T-helper 17 cell (primary cell): Measurements from ENCODE around the gene WASF1. TPM values are rescaled to one million over a fixed set of nuclear protein-coding genes. Genes with fewer than 3 reads are reported as not detected.

Source experiments
- ATAC-seq: fragments of 150-1000 bp; cut with Tn5 transposase; 2 replicates; pipeline ENCODE4 v1.10.0; 2021; ENCODE audit warnings: mild to moderate bottlenecking, moderate library complexity
- DNase-seq, 3 donors: peaks; one replicate each; pipeline versions ENCODE4 v3.0.0 to v3.0.0-alpha.2; 2020 to 2021
- H3K9me3 ChIP-seq: one replicate; pipeline ENCODE4 v1.7.0; 2013; ENCODE audit warnings: low read length, mild to moderate bottlenecking; ENCODE audit not compliant: control insufficient read depth, poor library complexity, severe bottlenecking
- H3K27ac Mint-ChIP-seq: one replicate; pipeline ENCODE4 v1.8.0; 2022; ENCODE audit warnings: mild to moderate bottlenecking, moderate library complexity, mixed read lengths
- H3K27me3 Mint-ChIP-seq: one replicate; pipeline ENCODE4 v1.8.0; 2022; ENCODE audit warnings: mixed read lengths
- H3K36me3 Mint-ChIP-seq: one replicate; pipeline ENCODE4 v1.8.0; 2022; ENCODE audit warnings: low read depth, mixed read lengths
- H3K4me1 Mint-ChIP-seq: one replicate; pipeline ENCODE4 v1.8.0; 2022; ENCODE audit warnings: mild to moderate bottlenecking, mixed read lengths
- H3K4me3 Mint-ChIP-seq: one replicate; pipeline ENCODE4 v1.8.0; 2022; ENCODE audit warnings: mild to moderate bottlenecking, moderate library complexity, mixed read lengths
- total RNA-seq, 4 donors: library from RNA in 2 of 4; stranded (reverse) in 2 of 4; gene quantifications; one replicate each; pipeline ENCODE4 v1.2.3 and lab custom pipeline; 2022 to 2026

The WASF1 gene
- total RNA-seq (1 to 10 TPM in 1 of 2 donors, under 1 TPM in 1; 0.94 to 3.8 TPM), total RNA-seq (lab: John Stamatoyannopoulos, UW) (0.23 to 0.58 reads per million in 2 donors)

DNA sequence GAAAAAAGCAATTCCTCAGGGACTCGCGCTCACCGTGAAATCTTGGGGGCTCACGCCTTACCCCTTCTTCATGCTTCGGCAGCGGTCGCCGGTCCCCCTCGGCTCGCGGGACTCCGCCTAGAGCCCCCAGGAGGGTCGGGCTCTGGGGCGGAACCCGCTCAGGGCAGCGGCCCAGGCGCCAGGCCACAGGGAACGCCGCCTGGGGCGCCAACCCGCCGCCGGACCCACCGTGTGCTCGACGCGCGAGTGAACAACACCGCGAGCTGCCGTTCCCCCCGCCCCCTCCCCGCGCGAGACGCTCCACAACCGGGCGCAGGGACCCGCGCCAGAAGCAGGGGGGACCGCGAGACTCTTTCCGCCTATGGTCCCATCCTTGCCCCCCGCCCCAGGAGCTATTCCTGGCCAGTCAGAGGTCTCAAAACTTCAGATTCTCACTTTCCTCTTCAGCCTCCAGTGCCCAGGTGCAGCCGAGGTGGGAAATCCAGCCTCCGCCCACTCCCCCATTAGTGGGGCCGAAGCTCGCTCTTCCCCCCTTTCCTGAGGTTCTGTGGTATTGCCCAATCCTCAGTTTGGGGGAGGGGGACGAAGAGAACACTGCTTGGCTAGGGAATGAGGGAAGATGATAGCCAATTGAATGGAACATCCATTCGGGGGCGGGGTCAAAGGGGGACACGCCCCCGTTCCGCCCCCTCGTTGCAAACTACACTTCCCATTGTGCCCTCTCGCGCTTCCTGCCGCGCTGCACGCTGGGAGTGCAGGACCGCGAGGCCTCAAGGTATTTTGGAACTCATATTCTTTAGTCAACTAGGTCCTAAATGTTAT is at the start of gene WASF1:
Gene WASF1 (minus strand): TSS at position 265 of the 822 bp plus-strand sequence. CDS start 52,069 bp downstream, outside the sequence.
- H3K27me3 Mint-ChIP-seq = peaks cover 10% of the 10 kb centered on the region
- ATAC-seq (peak; percentile 91), DNase-seq (peak; percentile 84 to 86 (median 85))
- peak within 1 kb of the TSS; percentile 86 for H3K27ac Mint-ChIP-seq
- peaks cover 10% of the 10 kb centered on the region for H3K4me1 Mint-ChIP-seq
- H3K36me3 Mint-ChIP-seq = no peaks in the 10 kb centered on the region
- H3K9me3 ChIP-seq = no peaks in the 10 kb centered on the region
- peak within 1 kb of the TSS; percentile 92 for H3K4me3 Mint-ChIP-seq

DNA sequence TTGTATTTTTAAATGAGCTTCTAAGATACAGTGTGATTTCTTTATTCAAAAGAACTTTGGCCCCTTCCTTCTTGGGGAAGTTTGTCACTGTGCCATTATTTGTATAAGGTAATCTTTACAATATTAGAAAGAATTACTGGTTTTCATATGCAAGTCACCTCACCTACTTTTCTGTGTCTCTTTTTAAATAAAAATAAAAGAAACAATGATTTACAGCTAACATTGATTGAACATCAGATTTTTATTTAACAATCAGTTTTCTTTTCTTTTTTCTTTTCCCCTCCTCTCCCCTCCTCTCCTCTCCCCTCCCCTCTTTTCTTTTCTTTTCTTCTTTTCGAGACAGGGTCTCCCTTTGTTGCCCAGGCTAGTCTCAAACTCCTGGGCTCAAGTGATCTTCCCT is 46.8 kb upstream of the WASF1 start:
- DNase-seq (no peak), ATAC-seq (no peak)
- H3K9me3 ChIP-seq = no peaks in the 10 kb centered on the region
- Mint-ChIP-seq H3K4me3 (no peak overlapping the region), H3K27me3 (no peaks in the 10 kb centered on the region), H3K27ac (no peak overlapping the region), H3K36me3 (peaks cover 10% of the 10 kb centered on the region), H3K4me1 (no peaks in the 10 kb centered on the region)

GRCh38 chr6:110221738-110222137 is 42.3 kb upstream of the WASF1 start:
- Mint-ChIP-seq H3K36me3 (peaks cover 15% of the 10 kb centered on the region), H3K4me1 (no peaks in the 10 kb centered on the region), H3K4me3 (no peak overlapping the region), H3K27ac (no peak overlapping the region), H3K27me3 (no peaks in the 10 kb centered on the region)
- DNase-seq (no peak), ATAC-seq (no peak)
- no peaks in the 10 kb centered on the region for H3K9me3 ChIP-seq

GRCh38 chr6:110217266-110217665 is 37.8 kb upstream of the WASF1 start:
- Mint-ChIP-seq H3K27ac (no peak overlapping the region), H3K4me1 (peaks cover 2% of the 10 kb centered on the region), H3K27me3 (no peaks in the 10 kb centered on the region), H3K36me3 (peaks cover 14% of the 10 kb centered on the region), H3K4me3 (no peak overlapping the region)
- ATAC-seq = no peak
- DNase-seq = no peak
- no peaks in the 10 kb centered on the region for H3K9me3 ChIP-seq

DNA sequence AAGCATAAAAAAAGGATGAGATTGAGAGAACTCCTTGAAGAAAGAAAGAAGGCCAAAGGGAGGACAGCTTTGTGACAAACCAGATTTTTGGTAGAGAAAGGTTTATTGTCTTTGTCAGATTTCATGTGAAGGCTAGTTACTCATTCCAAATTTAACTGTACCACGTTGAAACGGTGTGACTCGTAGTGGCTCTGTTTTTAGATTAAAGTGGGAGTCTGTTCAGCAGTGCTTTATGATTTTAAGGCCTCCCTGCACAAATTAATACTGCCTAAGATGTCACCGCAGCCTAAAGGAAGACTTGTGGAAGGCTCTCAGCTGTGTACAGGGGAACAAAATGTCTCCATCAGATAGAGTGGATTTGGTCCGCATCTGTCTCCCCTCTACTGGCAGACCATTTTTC is 36.7 kb upstream of the WASF1 start:
- no peaks in the 10 kb centered on the region for H3K9me3 ChIP-seq
- peaks cover 14% of the 10 kb centered on the region for H3K36me3 Mint-ChIP-seq
- H3K4me1 Mint-ChIP-seq = peaks cover 2% of the 10 kb centered on the region
- no peaks in the 10 kb centered on the region for H3K27me3 Mint-ChIP-seq
- H3K27ac Mint-ChIP-seq = no peak overlapping the region
- DNase-seq (no peak), ATAC-seq (no peak)
- H3K4me3 Mint-ChIP-seq = no peak overlapping the region

- no peak overlapping the region for H3K27ac Mint-ChIP-seq
- no peaks in the 10 kb centered on the region for H3K9me3 ChIP-seq
- DNase-seq (no peak), ATAC-seq (no peak)
- peaks cover 2% of the 10 kb centered on the region for H3K4me1 Mint-ChIP-seq
- no peaks in the 10 kb centered on the region for H3K27me3 Mint-ChIP-seq
- peaks cover 12% of the 10 kb centered on the region for H3K36me3 Mint-ChIP-seq
- H3K4me3 Mint-ChIP-seq = no peak overlapping the region
These were observed 34.9 kb upstream of the WASF1 start for GRCh38 chr6:110214338-110214737.

DNA sequence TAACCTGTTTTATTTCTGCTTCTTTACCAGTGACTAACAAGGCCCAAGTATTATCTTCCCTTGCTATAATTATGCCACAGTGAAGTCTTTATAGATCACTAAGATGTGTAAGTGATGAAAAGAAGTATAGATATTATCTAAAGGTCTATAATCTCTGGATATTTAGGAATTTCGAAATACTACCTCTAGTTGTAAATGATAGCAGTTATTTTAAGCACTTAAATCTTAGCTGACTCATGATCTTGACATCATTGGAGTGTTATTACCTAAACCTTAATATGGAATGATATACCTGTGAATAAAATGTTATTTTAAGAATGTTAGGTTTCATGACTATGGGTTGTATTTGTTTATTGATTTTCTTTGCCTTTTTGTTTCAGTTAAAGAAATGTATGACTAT is 32.3 kb upstream of the WASF1 start:
- no peak for DNase-seq
- no peak overlapping the region for H3K27ac Mint-ChIP-seq
- ATAC-seq = no peak
- H3K9me3 ChIP-seq = no peaks in the 10 kb centered on the region
- H3K4me3 Mint-ChIP-seq = no peak overlapping the region
- peaks cover 2% of the 10 kb centered on the region for H3K4me1 Mint-ChIP-seq
- H3K36me3 Mint-ChIP-seq = peaks cover 13% of the 10 kb centered on the region
- H3K27me3 Mint-ChIP-seq = no peaks in the 10 kb centered on the region

GRCh38 chr6:110207652-110208051 is 28.2 kb upstream of the WASF1 start:
- no peaks in the 10 kb centered on the region for H3K4me1 Mint-ChIP-seq
- DNase-seq (no peak), ATAC-seq (no peak)
- H3K27me3 Mint-ChIP-seq = no peaks in the 10 kb centered on the region
- no peak overlapping the region for H3K4me3 Mint-ChIP-seq
- H3K27ac Mint-ChIP-seq = no peak overlapping the region
- H3K9me3 ChIP-seq = no peaks in the 10 kb centered on the region
- H3K36me3 Mint-ChIP-seq = peaks cover 3% of the 10 kb centered on the region

DNA sequence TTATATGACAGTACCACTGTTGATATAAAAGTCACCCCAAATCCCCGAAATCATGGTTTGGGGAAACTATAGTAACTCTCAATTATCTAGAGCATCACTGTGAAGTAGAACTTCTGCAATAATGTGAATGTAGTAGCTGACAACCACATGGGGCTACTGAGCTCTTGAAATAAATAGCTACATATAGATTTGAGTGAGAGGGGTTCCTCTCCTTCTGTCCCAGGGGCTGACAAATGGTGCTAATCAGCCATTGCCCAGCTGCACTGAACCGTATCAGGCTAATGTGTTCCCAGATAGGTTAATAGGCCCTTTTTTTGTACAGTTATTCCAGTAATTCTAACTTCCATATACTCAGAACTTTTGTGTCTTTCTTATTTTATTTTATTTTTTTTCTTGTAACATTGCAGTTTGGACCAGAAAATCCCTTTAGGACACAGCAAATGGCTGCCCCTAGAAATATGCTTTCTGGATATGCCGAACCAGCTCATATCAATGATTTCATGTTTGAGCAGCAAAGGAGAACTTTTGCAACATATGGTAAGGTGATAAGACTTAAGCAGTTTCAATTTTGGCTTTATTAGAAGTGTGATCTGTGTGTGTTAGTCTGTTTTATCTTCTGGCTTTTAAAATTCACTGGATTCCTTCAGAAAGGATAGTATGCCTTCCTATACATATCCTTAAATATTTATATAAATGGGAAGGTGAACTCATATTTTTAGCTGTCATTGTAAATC is 21.8 kb upstream of the WASF1 start:
- Mint-ChIP-seq H3K4me3 (no peak overlapping the region), H3K27me3 (no peaks in the 10 kb centered on the region), H3K4me1 (peaks cover 5% of the 10 kb centered on the region), H3K27ac (no peak overlapping the region), H3K36me3 (no peaks in the 10 kb centered on the region)
- H3K9me3 ChIP-seq = no peaks in the 10 kb centered on the region
- DNase-seq = no peak
- ATAC-seq = no peak

- peaks cover 9% of the 10 kb centered on the region for H3K4me1 Mint-ChIP-seq
- H3K27ac Mint-ChIP-seq = no peak overlapping the region
- DNase-seq = no peak
- H3K27me3 Mint-ChIP-seq = no peaks in the 10 kb centered on the region
- H3K4me3 Mint-ChIP-seq = no peak overlapping the region
- ATAC-seq = no peak
- H3K9me3 ChIP-seq = no peaks in the 10 kb centered on the region
- H3K36me3 Mint-ChIP-seq = no peaks in the 10 kb centered on the region
These were observed 19.1 kb upstream of the WASF1 start for GRCh38 chr6:110198561-110198960.

GRCh38 chr6:110196874-110197273 is 17.4 kb upstream of the WASF1 start:
- no peaks in the 10 kb centered on the region for H3K9me3 ChIP-seq
- Mint-ChIP-seq H3K27me3 (no peaks in the 10 kb centered on the region), H3K36me3 (no peaks in the 10 kb centered on the region), H3K4me3 (no peak overlapping the region), H3K4me1 (peaks cover 7% of the 10 kb centered on the region), H3K27ac (no peak overlapping the region)
- DNase-seq (no peak), ATAC-seq (no peak)

DNA sequence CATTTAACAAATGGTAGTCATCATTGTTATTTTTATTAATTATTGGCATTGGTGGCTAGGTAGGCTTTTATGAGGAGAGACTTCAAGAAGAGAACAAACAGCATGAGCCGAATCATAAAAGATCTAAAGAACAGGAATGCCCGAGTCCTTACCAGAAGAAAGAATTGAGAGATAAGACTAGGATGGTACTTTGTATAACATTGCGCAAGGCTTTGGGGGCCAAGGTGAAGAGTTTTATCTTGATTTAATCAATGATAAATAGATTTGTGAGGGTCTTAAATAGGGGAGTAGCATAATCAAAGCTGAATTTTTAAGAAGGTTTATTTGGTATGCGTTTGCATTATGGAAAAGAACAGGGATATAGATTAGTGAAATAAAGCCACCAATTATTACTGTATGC is 16.2 kb upstream of the WASF1 start:
- no peak for ATAC-seq
- Mint-ChIP-seq H3K36me3 (no peaks in the 10 kb centered on the region), H3K4me3 (no peak overlapping the region), H3K27me3 (no peaks in the 10 kb centered on the region), H3K4me1 (peaks cover 7% of the 10 kb centered on the region), H3K27ac (no peak overlapping the region)
- H3K9me3 ChIP-seq = no peaks in the 10 kb centered on the region
- no peak for DNase-seq

GRCh38 chr6:110191477-110191876 is 12.0 kb upstream of the WASF1 start:
- no peaks in the 10 kb centered on the region for H3K36me3 Mint-ChIP-seq
- peaks cover 18% of the 10 kb centered on the region for H3K4me1 Mint-ChIP-seq
- no peaks in the 10 kb centered on the region for H3K9me3 ChIP-seq
- no peak overlapping the region for H3K4me3 Mint-ChIP-seq
- no peak overlapping the region for H3K27ac Mint-ChIP-seq
- DNase-seq (no peak), ATAC-seq (no peak)
- no peaks in the 10 kb centered on the region for H3K27me3 Mint-ChIP-seq
